ENCODE measurements around the gene PIEZO2.
"Not testable (repeated sequence)": the region's sequence is repeated elsewhere in the genome, so short reads cannot be mapped to it uniquely, and the experiment has no call there.

DNA sequence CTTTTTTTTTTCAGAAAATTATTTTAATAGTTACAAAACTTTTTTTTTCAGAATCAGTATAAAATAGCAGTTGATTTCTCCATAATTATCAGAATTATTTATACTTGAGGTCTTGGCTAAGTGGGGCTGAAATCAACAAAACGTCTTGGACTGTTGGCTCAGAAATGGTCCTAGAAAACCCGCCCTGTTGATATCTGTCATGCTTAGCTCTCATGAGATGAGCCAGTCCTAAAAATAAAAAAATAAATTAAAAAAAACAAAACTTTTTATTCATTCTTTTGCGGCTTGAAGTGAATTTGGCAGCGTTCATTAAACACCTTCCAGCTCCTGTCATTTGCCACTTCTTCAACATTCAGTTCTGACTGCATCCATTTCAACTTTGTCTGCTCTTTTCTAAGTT, 525.8 kb downstream of the PIEZO2 start:
- TF ChIP-seq, protein P1, sequence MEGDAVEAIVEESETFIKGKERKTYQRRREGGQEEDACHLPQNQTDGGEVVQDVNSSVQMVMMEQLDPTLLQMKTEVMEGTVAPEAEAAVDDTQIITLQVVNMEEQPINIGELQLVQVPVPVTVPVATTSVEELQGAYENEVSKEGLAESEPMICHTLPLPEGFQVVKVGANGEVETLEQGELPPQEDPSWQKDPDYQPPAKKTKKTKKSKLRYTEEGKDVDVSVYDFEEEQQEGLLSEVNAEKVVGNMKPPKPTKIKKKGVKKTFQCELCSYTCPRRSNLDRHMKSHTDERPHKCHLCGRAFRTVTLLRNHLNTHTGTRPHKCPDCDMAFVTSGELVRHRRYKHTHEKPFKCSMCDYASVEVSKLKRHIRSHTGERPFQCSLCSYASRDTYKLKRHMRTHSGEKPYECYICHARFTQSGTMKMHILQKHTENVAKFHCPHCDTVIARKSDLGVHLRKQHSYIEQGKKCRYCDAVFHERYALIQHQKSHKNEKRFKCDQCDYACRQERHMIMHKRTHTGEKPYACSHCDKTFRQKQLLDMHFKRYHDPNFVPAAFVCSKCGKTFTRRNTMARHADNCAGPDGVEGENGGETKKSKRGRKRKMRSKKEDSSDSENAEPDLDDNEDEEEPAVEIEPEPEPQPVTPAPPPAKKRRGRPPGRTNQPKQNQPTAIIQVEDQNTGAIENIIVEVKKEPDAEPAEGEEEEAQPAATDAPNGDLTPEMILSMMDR (IDR thresholded peaks at IDR 0.05 in 4 of 5, conservative IDR thresholded peaks at IDR 0.05 in 1 of 5) = not testable (repeated sequence)
- not testable (repeated sequence) for TF ChIP-seq POLR2A (IDR thresholded peaks at IDR 0.05)
